ENCODE measurements around the gene HDGFL2.

The HDGFL2 gene

DNA sequence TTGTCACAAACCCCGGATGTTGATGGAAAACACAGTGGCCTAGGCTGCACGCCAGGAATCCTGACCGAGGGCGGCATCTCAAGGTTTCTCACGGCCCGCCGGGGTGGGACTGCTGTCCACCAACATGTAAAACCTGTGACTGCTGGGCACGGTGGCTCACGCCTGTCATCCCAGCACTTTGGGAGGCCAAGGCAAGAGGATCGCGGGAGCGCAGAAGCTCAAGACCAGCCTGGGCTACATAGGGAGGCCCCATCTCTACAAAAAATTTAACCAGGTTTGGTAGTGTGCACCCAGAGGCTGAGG lies 35.0 kb downstream of the HDGFL2 start:
- no peaks in the 10 kb centered on the region for H3K27me3 Mint-ChIP-seq
- H3K4me3 Mint-ChIP-seq, result no peak overlapping the region
- H3K27ac Mint-ChIP-seq, result no peak overlapping the region
- no peaks in the 10 kb centered on the region for H3K9me3 Mint-ChIP-seq (ENCODE audit: low read depth)
- H3K36me3 Mint-ChIP-seq, result peaks cover 6% of the 10 kb centered on the region
- H3K4me1 Mint-ChIP-seq (ENCODE audit: low read depth), result no peaks in the 10 kb centered on the region

DNA sequence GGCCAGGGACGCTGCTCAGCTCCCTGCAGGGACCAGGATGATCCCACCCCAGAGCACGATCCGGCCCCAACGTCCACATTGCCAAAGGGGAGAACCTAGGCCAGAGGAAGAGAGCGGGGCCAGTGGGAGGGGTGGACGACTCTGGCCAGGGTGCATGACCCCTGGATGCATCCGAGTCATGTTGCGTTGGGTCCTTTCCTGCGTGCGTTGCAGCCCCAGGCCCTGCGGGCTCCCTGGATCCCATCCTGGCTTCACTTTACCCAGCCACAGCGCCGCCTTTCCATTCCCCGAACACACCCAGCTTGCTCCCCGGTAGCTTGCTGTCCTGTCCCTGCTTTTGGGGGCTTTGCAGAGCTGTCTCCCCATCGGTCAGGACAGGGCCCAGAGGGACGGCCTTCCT lies 35.7 kb downstream of the HDGFL2 start:
- H3K36me3 Mint-ChIP-seq, result peaks cover 6% of the 10 kb centered on the region
- H3K27me3 Mint-ChIP-seq, result no peaks in the 10 kb centered on the region
- H3K4me1 Mint-ChIP-seq (ENCODE audit: low read depth), result no peaks in the 10 kb centered on the region
- H3K9me3 Mint-ChIP-seq (ENCODE audit: low read depth), result no peaks in the 10 kb centered on the region
- no peak overlapping the region for H3K27ac Mint-ChIP-seq
- H3K4me3 Mint-ChIP-seq, result no peak overlapping the region

DNA sequence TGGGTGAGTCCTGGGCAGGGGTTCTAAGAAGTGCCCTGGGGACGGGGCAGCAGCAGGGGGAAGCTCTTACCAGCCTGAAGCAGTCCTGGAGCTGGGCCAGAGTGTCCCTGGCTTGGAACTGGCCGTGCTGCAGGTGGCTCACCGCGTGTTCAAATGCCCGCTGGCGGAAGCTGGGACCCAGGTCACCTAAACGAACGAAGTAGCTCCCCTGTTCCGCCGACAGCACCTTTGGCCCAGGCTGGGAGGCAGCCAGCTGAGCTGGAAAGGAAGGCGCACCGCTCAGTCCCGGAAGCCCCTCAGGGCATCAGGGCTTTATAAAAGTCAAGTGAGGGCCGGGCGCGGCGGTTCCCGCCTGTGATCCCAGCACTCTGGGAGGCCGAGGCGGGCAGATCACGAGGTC lies 36.6 kb downstream of the HDGFL2 start:
- H3K9me3 Mint-ChIP-seq (ENCODE audit: low read depth), result no peaks in the 10 kb centered on the region
- peaks cover 6% of the 10 kb centered on the region for H3K36me3 Mint-ChIP-seq
- no peaks in the 10 kb centered on the region for H3K4me1 Mint-ChIP-seq (ENCODE audit: low read depth)
- H3K4me3 Mint-ChIP-seq, result no peak overlapping the region
- no peaks in the 10 kb centered on the region for H3K27me3 Mint-ChIP-seq
- H3K27ac Mint-ChIP-seq, result no peak overlapping the region

DNA sequence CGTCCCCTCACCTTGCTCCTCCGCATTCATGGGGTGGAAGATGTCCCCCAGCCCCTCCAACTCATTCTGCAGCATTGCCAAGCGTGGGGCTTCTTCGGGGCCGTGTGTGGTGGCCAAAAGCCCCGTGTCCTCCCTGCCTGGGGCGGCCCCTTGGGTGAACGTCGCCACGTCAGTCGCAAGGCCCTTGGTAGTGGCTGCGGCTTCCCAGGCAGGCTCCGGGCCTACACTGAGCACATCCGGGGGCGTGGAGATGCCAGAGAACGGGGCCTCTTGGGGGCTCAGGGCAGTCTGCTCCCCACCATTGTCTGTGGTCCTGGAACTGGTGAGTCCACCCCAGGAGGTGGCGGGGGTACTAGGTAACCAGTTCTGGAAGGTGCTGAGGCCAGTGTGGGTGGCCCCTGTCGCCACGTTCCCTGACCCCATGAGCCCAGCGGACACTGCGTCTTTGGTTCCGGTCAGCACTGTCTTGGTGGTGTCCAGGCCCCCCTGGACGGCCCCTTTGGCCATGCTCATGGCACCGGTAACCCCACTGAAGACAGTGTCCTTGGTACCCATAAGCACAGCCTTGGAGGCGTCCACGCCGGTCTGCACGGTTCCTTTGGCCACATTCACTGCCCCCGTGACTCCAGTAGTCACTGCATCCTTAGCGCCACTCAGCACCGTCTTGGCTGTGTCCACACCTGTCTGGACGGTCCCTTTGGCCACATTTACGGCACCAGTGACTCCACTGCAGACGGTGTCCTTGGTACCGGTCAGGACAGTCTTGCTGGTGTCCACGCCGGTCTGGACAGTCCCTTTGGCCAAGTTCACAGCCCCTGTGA lies 38.5 kb downstream of the HDGFL2 start:
- H3K27ac Mint-ChIP-seq, result no peak overlapping the region
- no peak overlapping the region for H3K4me3 Mint-ChIP-seq
- H3K4me1 Mint-ChIP-seq (ENCODE audit: low read depth), result no peaks in the 10 kb centered on the region
- H3K27me3 Mint-ChIP-seq, result no peaks in the 10 kb centered on the region
- H3K9me3 Mint-ChIP-seq (ENCODE audit: low read depth), result no peaks in the 10 kb centered on the region
- peaks cover 3% of the 10 kb centered on the region for H3K36me3 Mint-ChIP-seq

DNA sequence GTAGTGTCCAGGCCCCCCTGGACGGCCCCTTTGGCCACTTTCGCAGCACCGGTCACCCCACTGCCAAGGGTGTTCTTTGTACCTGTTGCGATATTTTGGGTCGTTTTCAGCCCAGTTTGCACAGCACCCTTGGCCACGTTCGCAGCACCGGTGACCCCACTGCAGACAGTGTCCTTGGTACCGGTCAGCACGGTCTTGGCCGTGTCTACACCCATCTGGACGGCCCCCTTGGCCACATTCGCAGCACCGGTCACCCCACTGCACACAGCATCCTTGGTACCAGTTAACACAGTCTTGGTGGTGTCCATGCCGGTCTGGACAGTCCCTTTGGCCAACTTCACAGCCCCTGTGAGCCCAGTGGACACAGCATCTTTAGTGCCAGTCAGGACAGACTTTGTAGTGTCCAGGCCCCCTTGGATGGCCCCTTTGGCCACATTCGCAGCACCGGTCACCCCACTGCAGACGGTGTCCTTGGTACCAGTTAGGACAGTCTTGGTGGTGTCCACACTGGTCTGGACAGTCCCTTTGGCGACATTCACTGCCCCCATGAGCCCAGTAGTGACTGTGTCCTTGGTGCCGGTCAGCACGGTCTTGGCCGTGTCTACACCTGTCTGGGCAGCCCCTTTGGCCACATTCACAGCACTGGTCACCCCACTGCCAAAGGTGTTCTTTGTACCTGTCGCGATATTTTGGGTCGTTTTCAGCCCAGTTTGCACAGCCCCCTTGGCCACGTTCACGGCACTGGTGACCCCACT lies 39.4 kb downstream of the HDGFL2 start:
- no peaks in the 10 kb centered on the region for H3K27me3 Mint-ChIP-seq

DNA sequence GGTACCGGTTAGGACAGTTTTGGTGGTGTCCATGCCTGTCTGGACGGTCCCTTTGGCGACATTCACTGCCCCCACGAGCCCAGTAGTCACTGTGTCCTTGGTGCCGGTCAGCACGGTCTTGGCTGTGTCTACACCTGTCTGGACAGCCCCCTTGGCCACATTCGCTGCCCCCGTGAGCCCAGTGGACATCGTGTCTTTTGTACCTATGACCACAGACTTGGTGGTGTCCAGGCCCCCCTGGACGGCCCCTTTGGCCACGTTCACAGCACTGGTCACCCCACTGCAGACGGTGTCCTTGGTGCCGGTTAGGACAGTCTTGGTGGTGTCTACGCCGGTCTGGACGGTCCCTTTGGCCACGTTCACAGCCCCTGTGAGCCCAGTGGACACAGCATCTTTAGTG lies 40.0 kb downstream of the HDGFL2 start:
- Mint-ChIP-seq H3K27ac (no peak overlapping the region), H3K4me3 (no peak overlapping the region), H3K4me1 (ENCODE audit: low read depth) (no peaks in the 10 kb centered on the region)

More for the DNA sequence above, 39.4 kb downstream of the HDGFL2 start:
- Mint-ChIP-seq H3K4me1 (ENCODE audit: low read depth) (no peaks in the 10 kb centered on the region), H3K4me3 (no peak overlapping the region), H3K36me3 (no peaks in the 10 kb centered on the region), H3K27ac (no peak overlapping the region), H3K9me3 (ENCODE audit: low read depth) (no peaks in the 10 kb centered on the region)

DNA sequence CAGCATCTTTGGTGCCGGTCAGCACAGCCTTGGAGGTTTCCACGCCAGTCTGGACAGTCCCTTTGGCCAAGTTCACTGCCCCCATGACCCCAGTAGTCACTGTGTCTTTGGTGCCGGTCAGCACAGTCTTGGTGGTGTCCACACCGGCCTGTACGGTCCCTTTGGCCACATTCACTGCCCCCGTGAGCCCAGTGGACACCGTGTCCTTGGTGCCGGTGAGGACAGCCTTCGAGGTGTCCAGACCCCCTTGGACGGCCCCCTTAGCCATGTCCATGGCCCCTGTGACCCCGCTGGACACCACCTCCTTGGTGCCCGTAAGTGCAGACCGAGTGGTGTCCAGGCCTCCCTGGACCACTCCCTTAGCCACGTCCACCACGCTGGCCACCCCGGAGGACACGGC lies 41.2 kb downstream of the HDGFL2 start:
- H3K4me3 Mint-ChIP-seq, result no peak overlapping the region
- no peaks in the 10 kb centered on the region for H3K4me1 Mint-ChIP-seq (ENCODE audit: low read depth)
- no peaks in the 10 kb centered on the region for H3K9me3 Mint-ChIP-seq (ENCODE audit: low read depth)
- no peak overlapping the region for H3K27ac Mint-ChIP-seq
- no peaks in the 10 kb centered on the region for H3K27me3 Mint-ChIP-seq
- no peaks in the 10 kb centered on the region for H3K36me3 Mint-ChIP-seq

More for the DNA sequence above, 40.0 kb downstream of the HDGFL2 start:
- H3K27me3 Mint-ChIP-seq, result no peaks in the 10 kb centered on the region
- H3K36me3 Mint-ChIP-seq, result no peaks in the 10 kb centered on the region
- no peaks in the 10 kb centered on the region for H3K9me3 Mint-ChIP-seq (ENCODE audit: low read depth)

DNA sequence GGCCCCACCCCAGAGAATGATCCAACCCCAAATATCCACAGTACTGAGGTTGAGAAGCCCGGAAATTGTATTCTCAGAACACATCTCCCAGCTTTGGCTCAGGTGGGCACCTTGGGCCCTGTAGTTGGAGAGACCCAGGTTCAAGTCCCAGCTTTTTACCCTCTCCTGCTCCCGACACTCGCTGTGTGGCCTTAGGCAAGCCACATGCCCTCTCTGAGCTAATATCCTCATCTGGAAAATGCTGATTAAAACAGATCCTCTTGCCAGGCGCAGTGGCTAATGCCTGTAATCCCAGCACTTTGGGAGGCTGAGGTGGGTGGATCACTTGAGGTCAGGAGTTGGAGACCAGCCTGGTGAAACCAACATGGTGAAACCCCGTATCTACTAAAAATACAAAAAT lies 43.6 kb downstream of the HDGFL2 start:
- Mint-ChIP-seq H3K36me3 (no peaks in the 10 kb centered on the region), H3K4me3 (no peak overlapping the region), H3K27me3 (peaks cover 2% of the 10 kb centered on the region), H3K4me1 (ENCODE audit: low read depth) (no peaks in the 10 kb centered on the region), H3K27ac (no peak overlapping the region), H3K9me3 (ENCODE audit: low read depth) (no peaks in the 10 kb centered on the region)

DNA sequence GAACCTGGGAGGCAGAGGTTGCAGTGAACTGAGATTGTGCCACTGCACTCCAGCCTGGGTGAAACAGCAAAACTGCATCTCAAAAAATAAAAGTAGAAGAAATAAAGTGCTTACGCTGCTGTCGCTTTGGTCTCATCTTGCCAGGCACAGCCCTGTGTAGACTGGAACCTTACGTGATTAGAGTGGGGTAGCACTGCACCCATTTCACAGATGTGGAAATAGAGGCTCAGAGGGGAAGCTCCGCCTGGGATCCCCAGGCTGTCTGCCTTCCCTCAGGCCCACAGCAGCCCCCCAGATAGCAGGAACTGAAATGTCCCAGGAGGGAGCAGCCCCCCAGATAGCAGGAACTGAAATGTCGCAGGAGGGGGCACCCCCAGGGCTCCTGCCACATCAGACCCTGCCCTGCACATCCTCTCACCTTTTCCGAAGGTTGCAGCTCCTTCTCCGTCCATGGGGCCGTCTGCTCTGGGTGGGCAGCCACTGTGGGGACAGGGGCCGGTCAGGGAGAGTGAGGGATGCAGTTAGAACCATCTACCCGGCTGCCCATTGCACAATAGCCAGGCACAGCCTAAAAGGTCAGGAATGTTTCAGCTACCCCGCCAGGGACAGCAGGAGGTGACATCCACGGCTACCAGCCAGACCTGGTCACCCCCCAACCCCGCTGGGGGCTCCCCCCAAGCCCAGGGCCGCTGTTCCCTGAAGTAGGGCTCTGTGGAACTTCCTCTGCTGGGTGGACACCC lies 44.3 kb downstream of the HDGFL2 start:
- Mint-ChIP-seq H3K4me3 (no peak overlapping the region), H3K27ac (no peak overlapping the region), H3K9me3 (ENCODE audit: low read depth) (no peaks in the 10 kb centered on the region), H3K4me1 (ENCODE audit: low read depth) (no peaks in the 10 kb centered on the region), H3K36me3 (no peaks in the 10 kb centered on the region), H3K27me3 (peaks cover 3% of the 10 kb centered on the region)

DNA sequence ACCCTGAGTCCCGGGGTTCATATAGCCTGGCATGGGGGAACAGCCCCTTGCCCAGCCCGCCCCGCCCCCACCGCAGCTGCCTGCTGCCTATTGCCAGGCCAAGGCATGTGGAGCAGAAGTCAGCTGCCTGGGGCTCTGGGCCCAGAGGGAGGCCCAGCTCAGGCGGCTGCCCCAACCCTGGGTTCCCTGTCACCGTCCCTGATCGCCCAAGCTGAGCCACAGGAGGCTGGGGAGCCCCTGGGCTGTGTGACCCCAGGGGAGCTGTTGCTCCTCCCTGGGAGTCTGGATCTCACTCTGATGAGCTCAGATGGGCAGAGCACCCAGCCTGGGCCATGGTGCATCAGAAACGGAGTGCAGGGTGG lies 44.8 kb downstream of the HDGFL2 start:
- Mint-ChIP-seq H3K4me3 (no peak overlapping the region), H3K4me1 (ENCODE audit: low read depth) (no peaks in the 10 kb centered on the region), H3K9me3 (ENCODE audit: low read depth) (no peaks in the 10 kb centered on the region), H3K27ac (no peak overlapping the region), H3K36me3 (no peaks in the 10 kb centered on the region), H3K27me3 (peaks cover 3% of the 10 kb centered on the region)

DNA sequence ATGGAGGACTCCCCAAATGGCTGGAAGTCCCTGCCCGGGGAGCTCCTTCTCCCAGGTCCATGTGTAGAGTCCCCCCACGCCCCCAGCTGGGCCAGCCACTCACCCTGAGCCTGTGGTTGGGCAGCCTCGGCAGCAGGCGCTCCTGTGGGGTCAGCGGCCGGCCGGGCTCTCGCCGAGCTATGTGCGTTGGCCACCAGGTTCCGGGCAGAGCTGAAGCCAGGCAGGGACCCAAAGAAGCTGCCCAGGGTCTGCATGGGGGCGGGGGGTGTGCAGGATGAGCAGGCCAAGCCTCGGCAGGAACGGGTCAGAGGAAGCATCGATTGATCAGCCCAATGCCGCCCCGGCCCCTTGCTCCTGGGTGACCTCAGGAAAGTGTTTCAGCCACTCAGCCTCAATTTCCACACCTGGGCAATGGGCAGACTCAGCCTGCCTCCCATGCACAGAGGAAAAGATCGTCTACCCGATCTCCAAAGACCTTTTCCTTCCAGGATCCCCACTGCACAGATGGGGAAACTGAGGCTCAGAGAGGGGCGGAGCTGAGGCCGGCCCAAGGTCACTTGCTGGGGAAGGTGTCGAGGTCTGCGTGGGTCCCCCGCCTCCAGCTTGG lies 45.5 kb downstream of the HDGFL2 start:
- Mint-ChIP-seq H3K4me3 (no peak overlapping the region), H3K9me3 (ENCODE audit: low read depth) (no peaks in the 10 kb centered on the region), H3K27ac (no peak overlapping the region), H3K36me3 (no peaks in the 10 kb centered on the region), H3K4me1 (ENCODE audit: low read depth) (no peaks in the 10 kb centered on the region), H3K27me3 (peaks cover 3% of the 10 kb centered on the region)

DNA sequence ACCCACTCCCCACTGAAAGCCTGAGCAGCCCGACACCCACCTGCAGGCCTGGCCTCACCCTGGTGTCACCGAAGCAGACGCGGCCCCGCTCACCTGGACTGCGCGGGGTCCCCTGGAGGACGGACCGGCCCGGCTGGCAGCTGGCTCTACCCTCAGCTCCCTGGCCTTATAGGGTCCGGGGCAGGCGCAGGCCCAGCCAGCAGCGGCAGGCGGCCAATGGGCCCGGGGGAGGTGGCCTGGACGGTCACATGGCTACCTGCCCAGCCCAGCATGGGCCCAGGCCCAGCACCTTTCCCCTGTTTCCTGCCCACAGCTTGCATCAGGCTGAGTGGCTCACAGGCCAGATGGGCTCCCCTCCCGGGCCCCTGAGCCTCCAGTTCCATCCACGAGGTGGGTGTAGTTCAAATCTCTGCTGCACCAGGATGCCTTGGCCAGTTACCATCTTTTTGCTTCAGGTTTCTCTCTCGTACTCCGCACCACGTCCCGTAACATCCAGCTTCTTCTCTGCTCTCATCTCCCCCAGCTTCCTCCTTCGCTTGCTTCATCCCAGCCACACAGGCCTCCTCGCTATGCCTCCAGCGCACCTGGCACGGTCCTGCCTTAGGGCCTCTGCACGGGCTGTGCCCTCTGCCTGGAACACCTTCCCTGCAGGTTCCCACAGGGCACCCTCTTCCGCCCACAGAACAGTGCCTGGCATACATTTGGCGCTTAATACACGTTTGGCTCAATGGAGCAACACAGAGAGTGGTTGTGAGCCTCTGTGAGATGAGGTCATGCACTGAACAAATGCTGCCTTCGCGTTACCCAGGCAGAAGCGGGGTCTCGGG lies 46.5 kb downstream of the HDGFL2 start, which contains the start of gene PLIN4:
Gene PLIN4 (minus strand): TSS at position 142 of the 827 bp plus-strand sequence. CDS start 214 bp downstream, outside the sequence.
- no peak within 1 kb of the TSS for H3K27ac Mint-ChIP-seq
- no peak within 1 kb of the TSS for H3K4me3 Mint-ChIP-seq
- no peaks in the 10 kb centered on the region for H3K36me3 Mint-ChIP-seq
- no peaks in the 10 kb centered on the region for H3K4me1 Mint-ChIP-seq (ENCODE audit: low read depth)
- no peaks in the 10 kb centered on the region for H3K9me3 Mint-ChIP-seq (ENCODE audit: low read depth)
- peaks cover 3% of the 10 kb centered on the region for H3K27me3 Mint-ChIP-seq

DNA sequence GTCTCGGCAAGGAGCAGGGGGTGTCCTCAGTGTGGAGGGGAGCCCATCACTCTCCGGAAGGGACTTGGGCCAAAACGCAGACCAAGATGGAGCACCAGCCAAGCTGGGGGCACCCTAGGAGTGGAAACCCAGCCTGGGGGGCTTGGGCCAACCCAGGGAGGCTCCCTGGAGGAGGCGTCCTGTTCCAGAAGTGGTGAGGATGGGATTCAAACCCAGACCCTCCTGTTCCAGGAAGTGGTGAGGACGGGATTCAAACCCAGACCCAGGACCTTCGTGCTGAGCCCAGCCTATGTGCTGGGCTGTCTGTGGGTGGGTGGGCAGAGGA lies 47.0 kb downstream of the HDGFL2 start:
- peaks cover 3% of the 10 kb centered on the region for H3K27me3 Mint-ChIP-seq
- H3K4me3 Mint-ChIP-seq, result no peak overlapping the region
- H3K9me3 Mint-ChIP-seq (ENCODE audit: low read depth), result no peaks in the 10 kb centered on the region

DNA sequence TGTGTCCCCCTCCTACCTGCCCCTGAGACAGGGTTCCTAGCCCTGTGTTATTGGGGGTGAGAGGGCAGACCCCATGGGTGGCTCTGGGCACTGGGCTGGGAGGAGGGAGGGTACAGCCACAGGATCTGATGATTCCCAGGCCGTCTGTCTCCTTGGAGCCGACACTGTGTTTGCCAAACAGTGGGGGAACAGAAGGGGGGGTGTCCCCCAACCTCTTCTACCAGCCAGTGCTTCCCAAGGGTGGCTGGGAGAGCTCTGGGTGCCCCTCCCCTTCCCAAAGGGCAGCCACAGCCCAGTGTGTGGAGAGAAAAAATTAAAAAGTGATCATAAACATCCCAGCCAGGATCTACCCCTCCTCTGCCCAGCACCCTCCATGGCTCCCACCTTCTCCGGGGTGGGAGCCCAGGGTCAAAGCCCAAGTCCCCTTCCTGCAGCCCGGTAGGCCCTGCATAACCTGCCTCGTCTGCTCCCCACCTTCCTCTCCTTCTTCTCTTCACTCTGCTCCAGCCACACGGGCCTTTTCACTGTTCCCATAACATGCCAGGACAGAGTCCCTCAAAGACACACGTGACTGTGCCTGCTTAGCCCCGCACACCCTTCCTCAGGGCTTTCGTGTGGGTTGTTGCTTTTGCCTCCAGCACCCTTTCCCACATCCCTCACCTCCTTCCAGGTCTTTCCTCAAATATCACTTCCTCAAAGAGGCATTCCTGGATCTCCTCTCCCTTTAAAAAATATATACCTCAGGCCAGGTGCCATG lies 47.6 kb downstream of the HDGFL2 start:
- Mint-ChIP-seq H3K27me3 (peaks cover 3% of the 10 kb centered on the region), H3K27ac (no peak overlapping the region), H3K4me1 (ENCODE audit: low read depth) (no peaks in the 10 kb centered on the region), H3K36me3 (no peaks in the 10 kb centered on the region), H3K9me3 (ENCODE audit: low read depth) (no peaks in the 10 kb centered on the region), H3K4me3 (no peak overlapping the region)

More for the DNA sequence above, 47.0 kb downstream of the HDGFL2 start:
- no peaks in the 10 kb centered on the region for H3K4me1 Mint-ChIP-seq (ENCODE audit: low read depth)
- no peaks in the 10 kb centered on the region for H3K36me3 Mint-ChIP-seq
- no peak overlapping the region for H3K27ac Mint-ChIP-seq

Measured in activated naive CD8-positive, alpha-beta T cell (primary cell).